H1 (cell line): ENCODE results near the gene CEP44.

Experiments used
- BACH1 ChIP-seq: IDR thresholded peaks from 2 replicates; pipeline ENCODE4 v1.6.1; 2012; ENCODE audit warnings: low read length, improper control_type of control experiment
- EP300 ChIP-seq, 2 experiments: IDR thresholded peaks; 1 replicate in 1 of 2; 2 replicates in 1 of 2; pipeline ENCODE4 v1.6.1; 2011 to 2012; ENCODE audit warnings: low read depth in 2 of 2, low read length in 2 of 2, mild to moderate bottlenecking in 2 of 2, borderline replicate concordance in 1 of 2, inconsistent platforms in 1 of 2, moderate library complexity in 1 of 2
- POLR2A ChIP-seq, 2 experiments: IDR thresholded peaks; 1 replicate in 1 of 2; 2 replicates in 1 of 2; pipeline ENCODE4 v1.6.1; 2011; ENCODE audit warnings: low read depth in 2 of 2, low read length in 2 of 2, mild to moderate bottlenecking in 2 of 2; ENCODE audit errors: control extremely low read depth in 1 of 2
- RAD21 ChIP-seq, 2 experiments: IDR thresholded peaks in 1 of 2; conservative IDR thresholded peaks in 1 of 2; 2 replicates each; pipeline ENCODE4 v1.6.1; 2011; ENCODE audit warnings: low read depth in 2 of 2, low read length in 2 of 2, improper control_type of control experiment in 1 of 2, inconsistent platforms in 1 of 2, mild to moderate bottlenecking in 1 of 2, moderate library complexity in 1 of 2
- RFX5 ChIP-seq: IDR thresholded peaks from 2 replicates; pipeline ENCODE4 v1.6.1; 2011; ENCODE audit warnings: low read depth, low read length, improper control_type of control experiment, borderline replicate concordance
- SP4 ChIP-seq: IDR thresholded peaks from 2 replicates; pipeline ENCODE4 v1.6.1; 2012; ENCODE audit warnings: low read length, inconsistent platforms
- TF ChIP-seq, protein P1 (sequence below), 3 experiments: IDR thresholded peaks; 1 replicate in 2 of 3; 2 replicates in 1 of 3; pipeline versions ENCODE4 v1.5.1 to v1.6.1; 2011; ENCODE audit warnings: low read length in 3 of 3, mild to moderate bottlenecking in 3 of 3, inconsistent platforms in 2 of 3, low read depth in 1 of 3, moderate library complexity in 1 of 3; ENCODE audit not compliant: insufficient read depth in 1 of 3; ENCODE audit errors: control extremely low read depth in 1 of 3

DNA sequence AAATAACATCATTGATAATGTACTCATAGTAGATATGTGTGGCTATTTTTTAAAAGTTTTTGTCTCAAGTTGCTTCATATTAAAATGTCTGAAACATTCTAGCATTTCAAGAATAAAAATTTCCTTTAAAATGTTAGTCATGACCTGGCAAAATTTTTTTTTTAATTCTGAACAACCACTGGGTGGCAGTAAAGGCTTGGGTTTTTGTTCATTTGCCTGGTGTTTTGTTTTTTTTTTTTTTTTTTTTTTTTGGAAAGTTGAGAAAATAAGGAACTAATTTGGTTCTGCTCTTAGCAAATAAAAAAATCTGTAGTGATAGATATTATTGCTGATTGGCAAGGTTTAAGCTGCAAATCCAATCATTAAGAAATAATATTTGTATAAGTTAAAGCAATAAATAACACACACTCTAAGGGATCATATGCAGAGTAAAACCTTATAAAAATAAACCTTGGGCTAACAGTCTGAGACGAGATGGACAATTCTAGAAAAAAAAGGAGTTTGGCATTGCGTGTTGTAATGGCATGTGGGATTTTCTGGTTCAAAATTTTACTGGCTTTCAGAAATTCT is 81.4 kb downstream of the CEP44 start:
- TF ChIP-seq RAD21 (IDR thresholded peaks at IDR 0.05 in 1 of 2, conservative IDR thresholded peaks at IDR 0.05 in 1 of 2; ENCODE audit: low read depth in 2 of 2, low read length in 2 of 2) = peak; percentile 69 to 79
- no peak for TF ChIP-seq POLR2A (IDR thresholded peaks at IDR 0.05; ENCODE audit: control extremely low read depth in 1 of 2, low read depth in 2 of 2, low read length in 2 of 2)
- no peak for TF ChIP-seq SP4
- TF ChIP-seq EP300 (IDR thresholded peaks at IDR 0.05; ENCODE audit: borderline replicate concordance in 1 of 2, low read depth in 2 of 2, low read length in 2 of 2) = no peak
- TF ChIP-seq, protein P1, sequence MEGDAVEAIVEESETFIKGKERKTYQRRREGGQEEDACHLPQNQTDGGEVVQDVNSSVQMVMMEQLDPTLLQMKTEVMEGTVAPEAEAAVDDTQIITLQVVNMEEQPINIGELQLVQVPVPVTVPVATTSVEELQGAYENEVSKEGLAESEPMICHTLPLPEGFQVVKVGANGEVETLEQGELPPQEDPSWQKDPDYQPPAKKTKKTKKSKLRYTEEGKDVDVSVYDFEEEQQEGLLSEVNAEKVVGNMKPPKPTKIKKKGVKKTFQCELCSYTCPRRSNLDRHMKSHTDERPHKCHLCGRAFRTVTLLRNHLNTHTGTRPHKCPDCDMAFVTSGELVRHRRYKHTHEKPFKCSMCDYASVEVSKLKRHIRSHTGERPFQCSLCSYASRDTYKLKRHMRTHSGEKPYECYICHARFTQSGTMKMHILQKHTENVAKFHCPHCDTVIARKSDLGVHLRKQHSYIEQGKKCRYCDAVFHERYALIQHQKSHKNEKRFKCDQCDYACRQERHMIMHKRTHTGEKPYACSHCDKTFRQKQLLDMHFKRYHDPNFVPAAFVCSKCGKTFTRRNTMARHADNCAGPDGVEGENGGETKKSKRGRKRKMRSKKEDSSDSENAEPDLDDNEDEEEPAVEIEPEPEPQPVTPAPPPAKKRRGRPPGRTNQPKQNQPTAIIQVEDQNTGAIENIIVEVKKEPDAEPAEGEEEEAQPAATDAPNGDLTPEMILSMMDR (IDR thresholded peaks at IDR 0.05; ENCODE audit: control extremely low read depth in 1 of 3, insufficient read depth in 1 of 3, low read depth in 1 of 3, low read length in 3 of 3) = peak in 1 of 3 experiments; percentile 42; a peak in 1 of 4 replicates
- peak; percentile 76 for TF ChIP-seq BACH1
- TF ChIP-seq RFX5 = no peak
